Fibroblast of mammary gland (primary cell): ENCODE measurements around the gene MRPL55.

Experiments
- DNase-seq: peaks from one replicate; pipeline ENCODE4 v3.0.0-alpha.2; 2010; ENCODE audit warnings: low read depth
- H3K4me3 ChIP-seq: 2 replicates; pipeline ENCODE4 v1.5.1; 2011; ENCODE audit warnings: low read depth, mild to moderate bottlenecking, low read length, moderate library complexity; ENCODE audit not compliant: control insufficient read depth
- TF ChIP-seq, protein P1 (sequence below): conservative IDR thresholded peaks from 2 replicates; pipeline ENCODE4 v1.5.1; 2011; ENCODE audit warnings: low read depth, low read length, inconsistent platforms; ENCODE audit not compliant: control insufficient read depth, insufficient read depth

MRPL55 gene

GRCh38 chr1:228068359-228068758 is 40.7 kb downstream of the MRPL55 start:
- no peak for DNase-seq
- TF ChIP-seq, protein P1, sequence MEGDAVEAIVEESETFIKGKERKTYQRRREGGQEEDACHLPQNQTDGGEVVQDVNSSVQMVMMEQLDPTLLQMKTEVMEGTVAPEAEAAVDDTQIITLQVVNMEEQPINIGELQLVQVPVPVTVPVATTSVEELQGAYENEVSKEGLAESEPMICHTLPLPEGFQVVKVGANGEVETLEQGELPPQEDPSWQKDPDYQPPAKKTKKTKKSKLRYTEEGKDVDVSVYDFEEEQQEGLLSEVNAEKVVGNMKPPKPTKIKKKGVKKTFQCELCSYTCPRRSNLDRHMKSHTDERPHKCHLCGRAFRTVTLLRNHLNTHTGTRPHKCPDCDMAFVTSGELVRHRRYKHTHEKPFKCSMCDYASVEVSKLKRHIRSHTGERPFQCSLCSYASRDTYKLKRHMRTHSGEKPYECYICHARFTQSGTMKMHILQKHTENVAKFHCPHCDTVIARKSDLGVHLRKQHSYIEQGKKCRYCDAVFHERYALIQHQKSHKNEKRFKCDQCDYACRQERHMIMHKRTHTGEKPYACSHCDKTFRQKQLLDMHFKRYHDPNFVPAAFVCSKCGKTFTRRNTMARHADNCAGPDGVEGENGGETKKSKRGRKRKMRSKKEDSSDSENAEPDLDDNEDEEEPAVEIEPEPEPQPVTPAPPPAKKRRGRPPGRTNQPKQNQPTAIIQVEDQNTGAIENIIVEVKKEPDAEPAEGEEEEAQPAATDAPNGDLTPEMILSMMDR, result no peak
- no peak overlapping the region for H3K4me3 ChIP-seq

DNA sequence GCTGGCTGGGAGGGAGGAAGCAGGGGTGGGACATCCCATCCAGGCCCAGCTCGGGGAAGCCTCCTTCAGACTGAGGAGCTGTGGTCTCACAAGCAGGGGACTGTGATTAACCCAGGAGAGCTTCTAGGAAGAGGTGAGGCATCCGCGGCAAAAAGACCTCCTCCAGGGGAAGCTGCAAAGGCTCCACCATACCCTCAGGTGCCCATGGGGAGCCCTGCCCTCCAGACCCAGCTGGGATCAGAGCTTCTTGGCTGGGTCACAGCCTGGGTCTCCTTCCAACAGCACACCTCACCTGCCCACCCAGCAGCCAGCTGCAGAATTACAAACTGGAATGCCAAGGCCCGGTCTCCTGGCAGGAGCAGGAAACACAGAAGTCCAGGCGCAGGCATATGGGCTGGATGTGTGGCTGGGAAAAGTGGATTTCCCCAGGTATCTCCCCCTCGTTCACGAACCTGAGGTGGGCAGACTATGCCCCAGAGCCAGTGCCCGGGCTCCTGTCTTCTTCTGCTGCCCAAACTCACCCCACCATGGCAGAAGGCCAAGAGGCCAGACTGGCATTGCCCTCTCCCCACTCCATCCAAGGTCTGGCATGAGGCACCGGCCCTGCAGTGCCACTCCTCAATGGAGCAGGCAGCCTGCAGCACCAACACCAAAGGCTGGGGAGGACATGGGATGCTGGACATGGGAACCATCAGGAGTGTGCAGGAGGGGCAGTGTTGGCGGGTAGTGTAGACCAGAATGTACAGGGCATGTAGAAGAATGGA is 42.0 kb downstream of the MRPL55 start:
- TF ChIP-seq, protein P1, result no peak
- H3K4me3 ChIP-seq, result no peak overlapping the region
- no peak for DNase-seq

GRCh38 chr1:228066416-228066815 is 42.7 kb downstream of the MRPL55 start:
- TF ChIP-seq, protein P1, result no peak
- DNase-seq, result no peak

GRCh38 chr1:228065543-228066347 is 43.4 kb downstream of the MRPL55 start:
- no peak overlapping the region for H3K4me3 ChIP-seq
- DNase-seq, result no peak
- TF ChIP-seq, protein P1, result no peak

More at GRCh38 chr1:228066416-228066815, 42.7 kb downstream of the MRPL55 start:
- H3K4me3 ChIP-seq, result no peak overlapping the region

GRCh38 chr1:228064741-228065542 is 44.2 kb downstream of the MRPL55 start:
- no peak overlapping the region for H3K4me3 ChIP-seq
- TF ChIP-seq, protein P1, result no peak
- DNase-seq, result no peak

- TF ChIP-seq, protein P1, result no peak
- DNase-seq, result no peak
- no peak overlapping the region for H3K4me3 ChIP-seq
These were observed 44.8 kb downstream of the MRPL55 start for GRCh38 chr1:228064296-228064695.
